Measurements from ENCODE around the gene FAM110A.
A peak's percentile ranks its signal among the peaks of the same experiment; 100 is the strongest.
"Not testable (repeated sequence)": the region's sequence is repeated elsewhere in the genome, so short reads cannot be mapped to it uniquely, and the experiment has no call there.

The FAM110A gene

DNA sequence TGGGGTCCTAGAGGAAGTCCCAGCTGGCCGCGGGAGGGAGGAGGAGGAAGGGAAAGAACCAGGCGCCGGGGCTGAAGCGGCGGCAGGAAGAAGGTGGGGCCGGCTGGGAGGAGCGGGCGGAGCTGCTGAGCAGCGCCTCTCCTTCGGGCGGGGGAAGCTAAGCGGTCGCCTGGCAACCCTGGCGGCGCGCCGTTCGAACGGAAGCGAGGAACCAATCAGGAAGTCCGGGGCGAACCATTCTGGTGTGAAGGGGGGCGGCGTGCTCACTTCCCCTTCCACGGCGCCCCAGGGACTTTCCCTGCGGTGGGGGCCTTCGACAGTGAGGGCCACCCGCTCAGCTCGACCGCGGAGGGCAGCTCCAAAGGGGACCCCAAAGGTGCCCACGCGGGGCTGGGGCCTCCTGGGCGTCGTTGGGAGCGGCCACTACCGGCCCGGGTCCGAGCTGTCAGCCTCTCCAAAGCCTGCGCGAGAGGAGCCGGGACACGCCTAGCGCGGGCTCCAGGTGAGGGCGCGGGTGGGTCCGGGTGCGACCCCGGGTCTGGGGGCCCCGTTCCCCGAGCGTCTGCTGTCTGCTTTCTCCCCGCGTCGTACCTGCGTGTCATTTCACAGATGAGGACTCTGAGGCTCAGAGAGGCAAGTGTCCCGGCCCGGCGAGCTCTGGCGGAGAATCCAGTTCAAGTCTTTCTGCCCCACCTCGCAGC is at the start of gene FAM110A:
TSS of gene FAM110A (plus strand) at position 266 of the 701 bp plus-strand sequence. CDS start 11,090 bp downstream, outside the sequence.
- peak; percentile 91 for DNase-seq (ENCODE audit: low read depth)

DNA sequence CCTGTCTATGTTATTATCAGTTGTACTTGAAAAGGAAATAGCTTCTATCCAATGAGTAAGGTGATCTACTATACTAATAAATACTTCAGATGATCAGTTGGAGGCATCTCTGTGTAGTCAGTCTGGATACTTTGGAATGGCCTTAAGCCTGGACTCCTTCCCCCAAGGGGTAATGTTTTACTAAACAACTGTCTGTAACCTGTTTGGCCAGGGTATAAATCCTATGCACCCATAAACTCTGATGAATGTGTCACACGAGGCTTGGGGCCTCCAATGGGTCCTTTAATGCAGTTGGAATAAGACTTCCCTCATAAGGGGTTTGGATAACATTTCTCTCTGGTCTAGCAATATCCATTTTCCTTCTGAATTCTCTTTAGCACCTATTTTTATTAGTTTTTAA is 45.7 kb upstream of the FAM110A start:
- DNase-seq (ENCODE audit: low read depth), result no peak

DNA sequence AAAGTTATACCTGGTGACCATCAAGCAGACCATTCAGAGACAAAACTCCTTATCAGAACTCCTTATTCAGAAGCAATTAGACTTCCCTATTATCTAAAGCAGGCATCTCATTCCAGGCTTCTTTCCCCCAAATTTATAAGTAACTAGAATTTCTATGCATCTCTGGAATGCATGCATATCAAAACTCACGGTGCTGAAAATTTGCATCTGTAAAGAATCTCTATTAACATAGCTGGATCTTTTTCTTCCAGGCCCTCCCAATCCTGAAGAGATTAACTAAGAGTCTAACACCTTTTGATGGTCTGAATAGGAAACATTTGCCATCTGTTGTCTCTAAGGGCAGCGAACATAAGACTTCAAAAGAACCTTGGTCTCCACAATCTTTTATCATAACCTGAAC is 42.5 kb upstream of the FAM110A start:
- no peak for DNase-seq (ENCODE audit: low read depth)

DNA sequence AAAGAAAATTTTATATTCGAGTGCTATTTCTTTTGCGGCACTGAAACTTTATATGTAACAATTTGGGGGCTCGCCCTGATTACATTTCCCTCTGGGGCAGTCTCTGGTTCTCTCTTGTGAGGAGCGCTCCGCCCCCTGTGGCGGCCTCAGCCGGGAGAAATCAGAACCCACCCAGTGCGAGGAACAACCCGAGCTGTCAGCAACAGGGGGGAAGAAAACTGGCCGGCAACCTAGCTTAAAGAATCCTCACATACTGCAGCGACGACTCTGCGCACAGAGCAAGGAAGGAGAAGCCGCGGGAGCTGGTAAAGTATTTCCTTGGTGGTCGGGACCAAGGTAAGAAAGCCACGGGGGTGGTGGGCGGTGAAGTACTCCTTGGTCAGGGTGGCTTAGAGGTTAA is 41.3 kb upstream of the FAM110A start:
- DNase-seq (ENCODE audit: low read depth), result no peak

DNA sequence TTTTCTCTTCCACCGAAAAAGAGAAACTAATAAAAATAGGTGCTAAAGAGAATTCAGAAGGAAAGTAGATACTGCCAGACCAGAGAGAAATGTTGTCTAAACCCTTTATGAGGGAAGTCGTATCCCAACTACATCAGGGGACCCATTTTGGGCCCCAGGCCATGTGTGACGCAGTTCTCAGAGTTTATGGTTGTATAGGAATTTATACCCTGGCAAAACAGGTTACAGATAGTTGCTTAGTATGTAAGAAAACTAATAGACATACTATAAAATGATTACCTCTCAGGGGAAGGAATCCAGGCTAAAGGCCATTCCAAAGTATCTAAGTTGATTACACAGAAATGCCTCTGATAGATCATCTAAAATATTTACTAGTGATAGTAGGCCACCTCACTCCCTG is 36.6 kb upstream of the FAM110A start:
- DNase-seq (ENCODE audit: low read depth), result no peak

DNA sequence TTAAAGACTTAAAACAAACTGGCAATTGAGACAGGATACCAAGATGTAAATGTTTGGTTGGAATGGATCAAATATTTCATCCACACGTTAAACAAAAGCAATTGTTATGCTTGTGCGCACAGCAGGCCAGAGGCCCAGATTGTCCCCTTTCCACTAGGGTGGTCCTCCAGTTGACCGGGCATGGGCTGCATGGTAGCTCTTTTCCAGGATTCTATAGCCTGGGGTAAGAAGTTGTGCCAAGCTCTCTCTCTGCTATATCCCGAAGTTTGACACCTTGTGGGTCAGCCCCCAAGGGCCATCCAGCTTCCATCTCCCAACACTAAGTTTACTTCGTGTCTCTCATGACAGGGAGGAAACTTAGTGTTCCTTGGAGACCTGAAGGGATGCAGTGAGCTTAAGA is 34.8 kb upstream of the FAM110A start:
- not testable (repeated sequence) for DNase-seq (ENCODE audit: low read depth)

DNA sequence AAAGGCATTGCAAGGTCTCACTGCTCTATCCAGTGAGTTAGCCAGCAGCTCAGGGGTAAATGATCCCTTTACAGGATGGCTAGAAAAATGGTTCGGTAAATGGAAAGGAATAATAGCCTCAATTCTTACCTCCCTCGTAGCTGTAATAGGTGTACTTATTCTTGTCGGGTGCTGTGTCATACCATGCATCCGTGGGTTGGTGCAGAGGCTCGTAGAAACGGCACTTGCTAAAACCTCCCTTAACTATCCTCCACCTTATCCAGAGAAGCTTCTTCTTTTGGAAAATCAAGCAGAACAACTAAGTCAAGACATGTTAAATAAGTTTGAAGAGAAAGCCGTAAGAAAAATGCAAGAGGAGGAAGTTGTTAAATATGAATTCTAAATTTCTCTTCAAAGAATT is 33.5 kb upstream of the FAM110A start:
- not testable (repeated sequence) for DNase-seq (ENCODE audit: low read depth)

DNA sequence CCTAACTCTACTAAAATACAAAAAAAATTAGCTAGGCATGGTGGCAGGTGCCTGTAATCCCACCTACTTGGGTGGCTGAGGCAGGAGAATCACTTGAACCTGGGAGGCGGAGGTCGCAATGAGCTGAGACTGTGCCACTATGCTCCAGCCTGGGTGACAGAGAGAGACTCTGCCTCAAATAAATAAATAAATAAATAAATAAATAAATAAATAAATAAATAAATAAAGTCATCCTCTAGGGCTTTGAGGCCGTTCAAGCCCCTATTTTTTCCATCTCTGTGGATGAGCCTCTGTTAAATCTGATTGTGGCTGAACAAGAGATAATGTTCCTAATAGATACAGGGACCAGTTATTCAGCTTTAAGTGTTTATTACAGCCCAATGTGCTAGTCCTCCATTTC is 31.8 kb upstream of the FAM110A start:
- no peak for DNase-seq (ENCODE audit: low read depth)

DNA sequence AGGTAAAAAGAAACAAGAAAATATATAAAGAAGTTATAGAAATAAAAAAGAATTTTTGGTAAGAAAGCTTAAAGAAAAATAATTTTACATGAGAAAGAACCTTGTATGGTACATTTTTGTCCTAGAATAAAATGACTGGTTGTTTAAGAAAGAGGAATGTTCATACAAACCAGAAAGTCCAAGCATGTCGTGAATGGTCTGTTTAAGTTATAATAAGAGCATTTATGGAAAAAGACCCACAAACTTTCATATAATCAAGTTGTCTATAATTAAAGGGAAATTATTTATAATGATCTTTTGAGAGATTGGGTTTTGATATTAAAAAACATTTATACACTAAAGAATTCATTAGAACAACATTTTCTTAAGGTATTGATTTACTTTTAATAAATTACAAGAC is 27.8 kb upstream of the FAM110A start:
- DNase-seq (ENCODE audit: low read depth), result no peak

DNA sequence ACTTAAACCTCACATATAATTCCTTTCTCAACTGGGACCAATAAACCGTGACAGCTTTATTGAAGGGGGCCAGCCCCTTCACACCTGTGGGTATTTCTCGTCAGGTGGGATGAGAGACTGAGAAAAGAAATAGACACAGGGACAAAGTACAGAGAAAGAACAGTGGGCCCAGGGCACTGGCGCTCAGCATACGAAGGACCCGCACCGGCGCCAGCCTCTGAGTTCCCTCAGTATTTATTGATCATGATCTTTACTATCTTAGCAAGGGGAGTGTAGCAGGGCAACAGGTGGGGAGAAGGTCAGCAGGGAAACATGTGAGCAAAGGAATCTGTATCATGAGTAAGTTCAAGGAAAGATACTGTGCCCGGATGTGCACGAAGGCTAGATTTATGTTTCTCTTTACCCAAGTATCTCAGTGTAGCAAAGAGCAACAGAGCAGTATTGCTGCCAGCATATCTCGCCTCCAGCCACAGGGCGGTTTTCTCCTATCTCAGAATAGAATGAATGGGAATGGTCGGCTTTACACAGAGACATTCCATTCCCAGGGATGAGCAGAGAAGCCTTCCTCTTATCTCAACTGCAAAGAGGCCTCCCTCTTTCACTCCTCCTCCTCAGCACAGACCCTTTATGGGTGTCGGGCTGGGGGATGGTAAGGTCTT is 21.6 kb upstream of the FAM110A start:
- not testable (repeated sequence) for DNase-seq (ENCODE audit: low read depth)

DNA sequence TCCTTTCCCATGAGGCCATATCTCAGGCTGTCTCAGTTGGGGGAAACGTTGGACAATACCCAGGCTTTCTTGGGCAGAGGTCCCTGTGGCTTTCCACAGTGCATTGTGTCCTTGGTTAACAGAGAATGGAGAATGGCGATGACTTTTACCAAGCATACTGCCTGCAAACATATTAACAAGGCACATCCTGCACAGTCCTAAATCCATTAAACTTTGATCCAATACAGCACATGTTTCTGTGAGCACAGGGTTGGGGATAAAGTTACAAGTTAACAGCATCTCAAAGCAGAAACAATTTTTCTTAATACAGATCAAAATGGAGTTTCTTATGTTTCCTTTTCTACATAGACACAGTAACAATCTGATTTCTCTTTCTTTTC is 21.1 kb upstream of the FAM110A start:
- not testable (repeated sequence) for DNase-seq (ENCODE audit: low read depth)

DNA sequence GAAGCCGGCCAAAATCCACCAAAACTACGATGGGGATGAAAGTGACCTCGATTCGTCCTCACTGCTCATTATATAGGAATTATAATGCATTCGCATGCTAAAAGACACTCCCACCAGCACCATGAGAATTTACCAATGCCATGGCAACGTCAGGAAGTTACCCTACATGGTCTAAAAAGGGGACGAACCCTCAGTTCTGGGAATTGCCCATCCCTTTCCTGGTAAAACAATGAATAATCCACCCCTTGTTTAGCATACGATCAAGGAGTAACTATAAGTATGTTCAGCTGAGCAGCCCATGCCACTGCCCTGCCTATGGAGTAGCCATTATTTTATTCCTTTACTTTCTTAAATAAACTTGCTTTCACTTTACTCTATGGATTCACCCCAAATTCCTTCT is 20.1 kb upstream of the FAM110A start:
- no peak for DNase-seq (ENCODE audit: low read depth)

DNA sequence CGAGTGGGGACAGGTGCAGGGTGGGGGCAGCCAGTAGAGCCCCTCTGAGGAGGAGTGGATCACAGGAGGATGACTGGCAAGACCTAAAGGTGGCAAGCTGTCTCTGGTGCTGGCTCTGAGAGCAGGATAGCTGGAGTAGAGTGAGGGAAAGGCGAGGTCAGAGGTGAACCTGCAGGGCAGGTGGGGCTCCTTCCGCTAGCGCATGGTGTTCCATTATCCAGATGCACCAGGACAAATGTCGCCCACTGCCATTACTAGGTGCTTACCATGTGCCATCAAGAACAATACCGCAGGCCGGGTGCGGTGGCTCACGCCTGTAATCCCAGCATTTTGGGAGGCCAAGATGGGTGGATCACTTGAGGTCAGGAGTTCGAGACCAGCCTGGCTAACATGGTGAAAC is 18.3 kb upstream of the FAM110A start:
- DNase-seq (ENCODE audit: low read depth), result no peak

DNA sequence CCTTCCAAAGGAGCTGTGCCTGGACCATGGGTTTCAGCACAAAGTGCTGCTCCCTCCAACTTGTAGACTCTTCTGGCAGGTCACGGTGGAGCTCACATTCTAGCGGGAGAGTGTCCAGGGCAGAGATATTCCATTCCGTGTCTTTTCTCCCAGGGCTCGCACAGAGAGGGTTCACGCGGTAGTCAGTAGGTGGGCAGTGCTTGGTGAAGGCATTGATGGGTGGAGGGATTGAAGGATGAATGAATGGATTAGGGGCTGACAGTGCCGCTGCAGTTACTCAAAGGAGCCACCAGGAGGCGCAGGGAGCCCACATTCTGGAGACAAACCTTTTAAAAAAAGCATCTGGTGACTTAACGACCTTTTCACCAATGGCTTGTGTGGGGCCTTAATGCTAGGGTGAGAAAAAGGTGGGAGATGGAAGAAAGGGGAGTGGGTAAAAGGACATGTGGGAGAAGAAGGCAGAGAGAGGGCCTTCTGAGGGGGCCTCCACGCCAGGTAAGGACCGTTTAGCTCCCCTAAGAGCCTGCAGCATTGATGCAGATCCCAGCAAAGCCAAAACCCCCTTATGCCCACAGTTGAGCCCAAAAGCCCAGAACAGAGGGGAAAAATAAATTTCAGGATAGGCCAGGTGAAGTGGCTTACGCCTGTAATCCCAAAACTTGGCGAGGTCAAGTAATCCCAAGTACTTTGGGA is 17.5 kb upstream of the FAM110A start:
- DNase-seq (ENCODE audit: low read depth), result peak; percentile 41

DNA sequence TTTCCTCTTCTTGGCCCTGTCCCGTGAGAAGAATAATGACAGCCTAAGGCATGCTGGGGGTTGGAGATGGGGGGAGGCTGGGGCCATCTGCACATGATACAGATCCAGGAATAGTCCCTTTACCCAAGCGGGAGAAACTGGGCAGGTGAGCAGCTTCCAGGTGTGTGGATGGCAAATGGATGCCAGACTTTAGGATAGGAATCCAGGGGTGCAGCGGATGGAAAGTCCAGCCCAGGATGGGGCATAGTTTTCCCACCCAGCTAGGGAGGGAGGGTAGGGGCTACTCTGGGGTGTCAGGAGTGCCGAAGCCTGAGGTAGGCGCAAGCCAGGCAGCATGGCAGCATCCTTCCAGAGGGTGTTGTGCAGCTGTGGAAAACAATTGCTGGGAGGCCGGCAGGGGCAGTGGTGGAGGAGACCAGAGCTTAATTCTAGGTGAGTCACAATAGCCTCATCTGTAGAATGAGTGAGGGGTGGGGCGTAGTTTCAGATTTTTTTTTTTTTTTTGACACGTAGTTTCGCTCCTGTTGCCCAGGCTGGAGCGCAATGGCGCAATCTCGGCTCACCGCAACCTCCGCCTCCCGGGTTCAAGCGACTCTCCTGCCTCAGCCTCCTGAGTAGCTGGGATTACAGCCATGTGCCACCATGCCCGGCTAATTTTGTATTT is 15.4 kb upstream of the FAM110A start:
- DNase-seq (ENCODE audit: low read depth), result no peak

DNA sequence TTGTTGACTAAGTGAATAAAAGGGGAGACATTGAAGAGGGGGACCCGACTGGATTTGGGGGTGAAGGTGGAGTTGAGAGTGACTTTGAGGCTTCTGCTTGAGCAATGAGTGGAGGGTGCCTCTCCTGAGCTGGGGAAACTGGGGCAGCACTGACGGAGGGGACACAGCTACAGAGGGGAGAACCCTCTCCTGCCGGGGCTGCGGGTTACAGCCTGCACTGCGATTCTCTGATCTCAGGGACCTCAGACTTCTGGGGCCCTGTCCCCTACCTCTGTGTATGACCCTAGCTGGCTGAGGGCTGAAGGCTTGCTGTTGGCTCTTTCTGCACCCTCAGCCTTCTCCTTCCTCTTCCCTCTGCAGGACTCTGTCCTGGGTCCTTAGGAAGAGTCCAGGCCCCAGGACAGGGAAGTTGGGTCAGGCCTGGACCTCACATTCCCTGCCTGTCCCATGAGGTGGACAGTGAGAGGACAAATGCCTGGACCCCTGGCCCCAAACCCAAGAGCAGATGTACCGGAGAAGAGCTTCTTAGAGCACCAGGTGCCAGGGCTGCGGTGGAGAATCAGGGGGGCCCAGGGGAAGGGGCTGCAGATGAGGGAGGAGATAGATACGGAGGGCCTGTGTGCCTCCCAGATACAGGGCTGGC is 13.7 kb upstream of the FAM110A start:
- DNase-seq (ENCODE audit: low read depth), result no peak

DNA sequence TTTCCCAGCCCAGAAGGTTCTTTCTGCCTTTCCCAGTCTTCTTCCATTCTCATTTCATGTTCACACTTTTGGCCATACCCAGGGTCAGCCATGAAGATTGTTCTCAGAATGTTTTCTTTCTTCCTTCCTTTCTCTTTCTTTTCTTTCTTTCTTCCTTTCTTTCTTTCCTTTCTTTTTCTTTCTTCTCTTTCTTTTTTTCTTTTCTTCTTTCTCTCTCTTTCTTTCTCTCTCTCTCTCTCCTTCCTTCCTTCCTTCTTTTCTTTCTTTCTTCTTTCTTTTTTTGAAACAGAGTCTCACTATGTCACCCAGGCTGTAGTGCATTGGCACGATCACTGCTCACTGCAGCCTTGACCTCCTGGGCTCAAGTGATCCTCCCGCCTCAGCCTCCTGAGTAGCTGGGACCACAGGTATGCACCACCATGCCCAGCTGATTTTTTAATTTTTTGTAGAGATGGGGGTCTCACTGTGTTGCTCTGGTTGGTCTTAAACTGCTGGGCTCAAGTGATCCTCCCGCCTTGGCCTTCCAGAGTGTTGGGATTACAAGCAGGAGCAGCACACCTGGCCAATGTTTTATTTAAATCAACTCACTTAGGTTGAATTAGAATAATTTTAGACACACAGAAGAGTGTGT is 13.1 kb upstream of the FAM110A start:
- no peak for DNase-seq (ENCODE audit: low read depth)

DNA sequence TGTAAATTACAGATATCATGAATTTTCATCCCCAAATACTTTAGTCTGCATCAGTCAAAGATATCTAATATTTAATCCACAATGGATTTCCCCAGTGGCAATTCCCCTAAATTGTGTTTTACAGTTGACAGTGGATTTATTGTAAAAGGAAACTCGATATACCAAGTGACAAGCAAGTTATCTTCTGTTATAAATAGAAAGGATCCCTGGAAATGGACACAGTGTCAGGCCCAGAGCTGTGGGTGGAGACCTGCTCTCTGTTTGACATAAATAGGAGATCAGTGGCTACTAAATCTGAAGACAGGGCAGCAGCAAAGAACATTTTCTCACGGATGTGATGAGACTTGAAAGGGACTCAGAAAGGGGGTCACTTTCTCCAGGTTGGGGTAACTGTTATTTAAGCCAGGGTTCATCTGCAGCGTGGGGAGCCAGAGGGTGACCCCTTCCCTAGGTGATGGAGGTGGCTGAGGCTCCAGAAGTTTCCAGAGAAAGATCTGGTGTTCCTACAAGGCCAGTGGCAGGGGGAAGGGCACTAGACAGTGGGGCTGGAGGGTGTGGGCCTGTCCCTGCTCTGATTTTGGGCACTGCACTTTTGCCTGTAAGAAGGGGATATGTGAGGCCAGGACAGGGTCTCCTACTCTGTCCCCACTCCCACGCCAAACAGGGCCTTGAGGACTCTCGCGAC is 12.3 kb upstream of the FAM110A start:
- DNase-seq (ENCODE audit: low read depth), result no peak

DNA sequence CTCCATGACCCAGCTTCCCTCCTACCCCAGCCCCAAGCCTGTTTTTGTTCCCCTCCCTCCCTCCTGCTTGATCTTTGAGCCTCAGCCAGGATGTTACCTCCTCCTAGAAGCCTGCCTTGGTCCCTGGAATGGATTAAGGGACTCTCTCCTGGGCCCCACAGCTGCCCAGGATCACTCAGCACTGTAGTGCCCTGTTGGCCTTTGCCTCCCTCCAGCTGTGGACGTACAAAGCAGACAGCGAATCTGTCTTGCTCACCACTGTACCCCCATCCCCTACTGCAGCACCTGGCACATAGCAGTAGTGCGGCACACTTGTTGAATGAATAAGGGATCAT is 11.8 kb upstream of the FAM110A start:
- no peak for DNase-seq (ENCODE audit: low read depth)

DNA sequence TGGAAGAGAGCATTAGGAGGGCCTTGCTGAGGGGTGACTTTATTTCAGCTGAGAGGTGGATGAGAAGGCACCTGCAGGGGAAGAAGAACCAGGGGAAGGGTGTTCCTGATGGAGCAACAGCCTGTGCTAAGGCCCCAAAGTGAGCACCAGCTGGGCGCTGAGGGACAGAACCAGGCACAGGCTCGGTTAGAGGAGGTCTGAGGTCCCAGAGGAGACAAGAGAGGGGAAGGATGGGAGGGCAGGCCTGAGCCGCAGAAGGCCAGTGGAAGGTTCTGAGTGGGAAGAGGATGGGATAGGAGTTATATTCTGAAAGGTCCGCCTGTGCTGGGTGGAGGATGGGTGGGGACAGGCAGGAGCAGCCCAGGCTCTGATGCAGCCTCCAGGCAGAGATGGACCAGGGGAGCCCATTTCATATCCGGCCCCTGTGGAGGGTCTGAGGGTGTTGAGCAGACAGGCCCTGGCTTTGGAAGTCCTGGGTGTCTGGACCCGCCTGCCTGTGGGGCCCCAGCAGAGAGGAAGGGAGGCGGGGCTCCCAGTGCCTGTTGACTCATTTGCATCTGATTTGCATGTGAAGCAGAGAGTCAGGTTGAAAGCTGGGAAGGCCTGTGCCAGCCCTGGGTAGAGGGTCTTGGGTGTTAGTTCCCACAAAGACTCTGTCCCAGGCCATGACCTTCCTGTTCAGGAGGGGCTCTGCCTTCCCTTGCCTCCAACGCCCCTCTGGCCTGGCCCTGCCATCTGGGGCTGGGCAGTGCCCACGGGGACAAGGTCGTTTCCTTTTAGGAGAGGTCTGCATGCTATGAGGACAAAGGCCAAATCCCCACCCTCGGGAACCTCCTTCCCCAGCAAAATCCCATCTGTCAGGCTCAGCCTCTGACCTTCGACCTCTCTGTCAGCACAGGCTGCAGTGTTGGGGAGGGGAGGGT is 10.6 kb upstream of the FAM110A start:
- no peak for DNase-seq (ENCODE audit: low read depth)
